Osteocyte (in vitro differentiated cells): Measurements from ENCODE around the gene CREB5. TPM values are rescaled to one million over a fixed set of nuclear protein-coding genes. Genes with fewer than 3 reads are reported as not detected.
"Not testable (repeated sequence)": the region's sequence is repeated elsewhere in the genome, so short reads cannot be mapped to it uniquely, and the experiment has no call there.

ENCODE experiments used
- DNase-seq: peaks from one replicate; pipeline ENCODE4 v3.0.0; 2021; ENCODE audit warnings: mixed read lengths; ENCODE audit not compliant: unreplicated experiment; ENCODE audit errors: extremely low spot score
- H3K27ac Mint-ChIP-seq: one replicate; pipeline ENCODE4 v1.8.0; 2021; ENCODE audit warnings: mild to moderate bottlenecking, mixed read lengths; ENCODE audit not compliant: unreplicated experiment
- H3K27me3 Mint-ChIP-seq: one replicate; pipeline ENCODE4 v1.8.0; 2021; ENCODE audit warnings: mixed read lengths; ENCODE audit not compliant: unreplicated experiment
- H3K36me3 Mint-ChIP-seq: one replicate; pipeline ENCODE4 v1.8.0; 2021; ENCODE audit warnings: mixed read lengths; ENCODE audit not compliant: unreplicated experiment
- H3K4me1 Mint-ChIP-seq: one replicate; pipeline ENCODE4 v1.8.0; 2021; ENCODE audit warnings: mixed read lengths; ENCODE audit not compliant: unreplicated experiment
- H3K4me3 Mint-ChIP-seq: one replicate; pipeline ENCODE4 v1.8.0; 2021; ENCODE audit warnings: mild to moderate bottlenecking, moderate library complexity, mixed read lengths; ENCODE audit not compliant: unreplicated experiment
- H3K9me3 Mint-ChIP-seq: one replicate; pipeline ENCODE4 v1.8.0; 2021; ENCODE audit warnings: mixed read lengths; ENCODE audit not compliant: unreplicated experiment
- total RNA-seq: library from RNA; stranded (reverse); gene quantifications from 2 replicates; pipeline ENCODE4 v1.2.1, GENCODE V29; 2021
- TF ChIP-seq, protein P1 (sequence below): fragments of 200-600 bp; sonication (generic); IDR thresholded peaks from 2 replicates; pipeline ENCODE4 v1.5.0; 2021; ENCODE audit warnings: antibody characterized with exemption, mild to moderate bottlenecking, moderate library complexity

The CREB5 gene
- total RNA-seq, 1 donor from 2014 or later: 7.5 TPM

DNA sequence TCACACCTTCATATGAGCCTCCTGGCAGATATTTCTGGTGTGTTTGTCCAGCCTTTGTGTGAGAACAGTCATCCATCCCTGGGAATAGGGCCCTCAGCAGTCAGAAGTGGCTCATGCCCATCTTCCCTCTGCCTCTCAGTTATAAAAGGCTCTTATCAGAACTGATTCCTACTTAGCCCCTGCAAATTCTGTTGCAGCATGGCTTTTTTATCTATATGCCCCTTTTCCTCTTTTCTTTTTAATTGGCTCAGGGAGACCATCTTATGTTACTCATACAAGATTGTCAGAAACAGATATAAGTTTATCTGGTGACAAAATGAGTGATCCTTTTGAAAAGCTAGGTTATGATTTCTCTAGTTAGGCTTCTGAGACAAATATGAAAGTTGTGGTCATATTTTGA, 194.1 kb downstream of the CREB5 start:
- peaks cover 3% of the 10 kb centered on the region for H3K4me1 Mint-ChIP-seq

DNA sequence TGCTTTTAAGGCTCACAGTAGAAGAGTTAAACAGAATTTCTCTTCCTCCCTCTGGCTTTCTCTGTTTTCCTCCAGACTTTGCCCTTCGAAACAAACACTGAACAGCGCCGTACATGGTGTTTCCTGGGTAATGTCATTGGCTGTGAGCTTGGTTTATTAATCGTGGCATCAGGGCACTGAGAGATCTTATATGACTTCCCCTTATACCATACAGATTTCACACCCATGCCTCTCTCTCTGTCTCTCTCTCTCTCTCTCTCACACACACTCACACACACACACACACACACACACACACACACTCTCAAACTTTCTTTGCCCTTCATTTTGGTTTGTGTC, 195.5 kb downstream of the CREB5 start:
- TF ChIP-seq, protein P1, sequence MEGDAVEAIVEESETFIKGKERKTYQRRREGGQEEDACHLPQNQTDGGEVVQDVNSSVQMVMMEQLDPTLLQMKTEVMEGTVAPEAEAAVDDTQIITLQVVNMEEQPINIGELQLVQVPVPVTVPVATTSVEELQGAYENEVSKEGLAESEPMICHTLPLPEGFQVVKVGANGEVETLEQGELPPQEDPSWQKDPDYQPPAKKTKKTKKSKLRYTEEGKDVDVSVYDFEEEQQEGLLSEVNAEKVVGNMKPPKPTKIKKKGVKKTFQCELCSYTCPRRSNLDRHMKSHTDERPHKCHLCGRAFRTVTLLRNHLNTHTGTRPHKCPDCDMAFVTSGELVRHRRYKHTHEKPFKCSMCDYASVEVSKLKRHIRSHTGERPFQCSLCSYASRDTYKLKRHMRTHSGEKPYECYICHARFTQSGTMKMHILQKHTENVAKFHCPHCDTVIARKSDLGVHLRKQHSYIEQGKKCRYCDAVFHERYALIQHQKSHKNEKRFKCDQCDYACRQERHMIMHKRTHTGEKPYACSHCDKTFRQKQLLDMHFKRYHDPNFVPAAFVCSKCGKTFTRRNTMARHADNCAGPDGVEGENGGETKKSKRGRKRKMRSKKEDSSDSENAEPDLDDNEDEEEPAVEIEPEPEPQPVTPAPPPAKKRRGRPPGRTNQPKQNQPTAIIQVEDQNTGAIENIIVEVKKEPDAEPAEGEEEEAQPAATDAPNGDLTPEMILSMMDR: no peak
- Mint-ChIP-seq H3K4me1 (peaks cover 3% of the 10 kb centered on the region), H3K36me3 (no peaks in the 10 kb centered on the region), H3K4me3 (no peak overlapping the region), H3K27ac (no peak overlapping the region), H3K9me3 (no peaks in the 10 kb centered on the region), H3K27me3 (no peaks in the 10 kb centered on the region)
- no peak for DNase-seq

More for the DNA sequence above, 194.1 kb downstream of the CREB5 start:
- Mint-ChIP-seq H3K27me3 (no peaks in the 10 kb centered on the region), H3K27ac (no peak overlapping the region), H3K36me3 (no peaks in the 10 kb centered on the region), H3K4me3 (no peak overlapping the region), H3K9me3 (peaks cover 5% of the 10 kb centered on the region)
- TF ChIP-seq, protein P1: no peak
- no peak for DNase-seq

DNA sequence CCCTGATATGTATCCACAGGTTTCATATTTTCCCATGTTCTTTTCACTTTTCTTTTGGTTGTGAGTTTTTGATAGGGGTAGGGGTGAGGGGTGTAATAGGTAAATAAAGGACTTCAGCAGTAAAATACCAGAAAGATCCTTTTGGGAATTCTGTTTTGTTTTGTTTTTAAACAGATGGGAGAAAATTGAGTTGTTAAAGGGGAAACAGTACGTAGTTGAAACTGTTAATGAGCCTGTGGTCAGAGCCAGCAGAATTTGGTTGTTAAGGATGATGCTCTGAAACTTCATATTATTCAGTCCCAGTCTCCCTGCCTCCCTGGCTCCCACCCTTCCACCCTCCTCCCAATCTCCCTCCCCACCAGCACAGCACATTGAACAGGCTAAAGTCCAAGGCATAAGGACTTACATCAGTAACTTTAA, 195.9 kb downstream of the CREB5 start:
- H3K4me1 Mint-ChIP-seq: peaks cover 3% of the 10 kb centered on the region
- no peak overlapping the region for H3K27ac Mint-ChIP-seq
- TF ChIP-seq, protein P1: no peak
- no peak overlapping the region for H3K4me3 Mint-ChIP-seq
- no peaks in the 10 kb centered on the region for H3K27me3 Mint-ChIP-seq
- H3K36me3 Mint-ChIP-seq: no peaks in the 10 kb centered on the region
- no peaks in the 10 kb centered on the region for H3K9me3 Mint-ChIP-seq
- DNase-seq: no peak

DNA sequence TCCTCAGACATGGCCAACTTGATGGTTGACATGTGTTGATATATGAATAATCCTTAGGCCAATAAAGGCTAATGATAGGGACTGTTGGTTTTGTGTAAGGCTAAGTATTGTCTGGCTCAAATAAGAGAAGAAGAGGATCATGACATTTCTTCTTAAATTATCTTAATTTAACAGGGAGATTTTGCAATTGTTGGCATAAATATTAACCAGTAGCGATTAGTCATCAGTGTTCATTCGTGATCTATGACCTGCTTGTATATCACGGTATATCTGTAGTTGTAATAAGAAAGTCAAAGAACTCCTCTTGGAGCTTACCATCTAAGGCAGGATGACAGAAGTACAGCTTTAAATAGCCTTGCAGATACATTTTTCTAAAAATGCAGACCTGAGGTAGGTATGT, 196.4 kb downstream of the CREB5 start:
- TF ChIP-seq, protein P1: no peak
- H3K27me3 Mint-ChIP-seq: no peaks in the 10 kb centered on the region
- no peak overlapping the region for H3K27ac Mint-ChIP-seq
- H3K4me1 Mint-ChIP-seq: peaks cover 3% of the 10 kb centered on the region
- DNase-seq: no peak
- H3K9me3 Mint-ChIP-seq: no peaks in the 10 kb centered on the region
- no peaks in the 10 kb centered on the region for H3K36me3 Mint-ChIP-seq
- no peak overlapping the region for H3K4me3 Mint-ChIP-seq

DNA sequence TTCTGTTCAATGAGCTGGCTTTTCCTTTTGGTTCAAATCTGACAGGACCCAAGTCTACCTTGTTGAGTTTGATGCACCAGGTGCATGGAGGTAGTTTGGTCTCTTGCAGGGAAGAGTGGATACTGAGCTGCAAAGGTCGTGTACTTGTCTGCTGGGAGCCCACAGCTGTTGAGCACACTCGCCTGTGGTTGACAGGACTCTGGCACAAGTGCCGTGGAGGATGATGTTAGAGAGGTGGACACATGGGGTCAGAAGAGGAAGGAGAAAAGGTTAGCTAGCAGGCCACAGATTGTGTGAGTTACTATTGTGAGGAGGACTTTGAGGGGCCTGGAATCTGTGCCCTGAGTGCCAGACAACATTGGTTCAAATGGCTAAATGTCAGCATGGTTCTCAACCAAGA, 197.3 kb downstream of the CREB5 start:
- Mint-ChIP-seq H3K36me3 (no peaks in the 10 kb centered on the region), H3K4me3 (no peak overlapping the region), H3K9me3 (no peaks in the 10 kb centered on the region), H3K4me1 (peaks cover 3% of the 10 kb centered on the region), H3K27me3 (no peaks in the 10 kb centered on the region), H3K27ac (no peak overlapping the region)
- DNase-seq: no peak
- TF ChIP-seq, protein P1: no peak

DNA sequence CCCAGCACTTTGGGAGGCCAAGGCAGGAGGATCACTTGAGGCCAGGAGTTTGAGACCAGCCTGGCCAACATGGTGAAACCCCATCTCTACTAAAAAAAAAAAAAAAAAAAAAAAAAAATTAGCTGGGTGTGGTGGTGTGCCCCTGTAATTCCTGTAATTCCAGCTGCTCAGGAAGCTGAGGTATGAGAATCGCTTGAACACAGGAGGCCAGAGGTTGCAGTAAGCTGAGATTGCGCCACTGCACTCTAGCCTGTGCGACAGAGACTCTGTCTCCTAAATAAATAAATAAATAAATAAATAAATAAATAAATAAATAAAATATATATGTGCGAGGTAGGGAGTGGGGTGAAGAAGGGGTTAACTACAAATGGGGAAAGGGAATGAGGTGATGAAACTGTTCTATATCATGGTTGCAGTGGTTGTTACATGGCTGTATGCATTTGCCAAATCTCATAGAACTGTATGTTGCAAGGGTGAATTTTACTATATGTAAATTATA, 199.1 kb downstream of the CREB5 start:
- not testable (repeated sequence) for H3K4me1 Mint-ChIP-seq, H3K9me3 Mint-ChIP-seq, H3K27me3 Mint-ChIP-seq, H3K27ac Mint-ChIP-seq, H3K4me3 Mint-ChIP-seq, H3K36me3 Mint-ChIP-seq, DNase-seq
